NCI-H1436 (cell line): Measurements from ENCODE around the gene CARS2.
"Not testable (repeated sequence)": the region's sequence is repeated elsewhere in the genome, so short reads cannot be mapped to it uniquely, and the experiment has no call there.

Source experiments
- DNase-seq: peaks from one replicate; lab custom pipeline; 2025; lab: John Stamatoyannopoulos, UW

Gene CARS2

DNA sequence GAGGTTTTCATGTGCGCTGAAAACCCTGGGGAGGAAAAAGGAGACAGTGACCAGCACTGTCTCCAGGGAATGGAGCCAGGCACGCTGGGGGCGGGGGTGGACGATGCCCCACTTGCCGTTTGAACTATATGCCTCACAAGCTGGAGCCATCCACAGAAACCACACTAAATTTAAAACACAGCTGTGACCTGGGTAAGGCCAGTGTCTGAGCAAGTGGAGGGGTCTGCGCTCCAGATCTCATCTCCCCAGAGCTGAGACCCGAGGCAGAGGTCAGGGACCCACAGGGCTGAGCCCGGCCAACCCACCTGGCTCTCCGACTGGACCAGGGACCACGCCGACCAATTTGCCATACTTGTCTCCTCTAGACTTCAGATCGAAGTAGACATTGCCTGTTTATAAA lies 23.2 kb downstream of the CARS2 start:
- no peak for DNase-seq

DNA sequence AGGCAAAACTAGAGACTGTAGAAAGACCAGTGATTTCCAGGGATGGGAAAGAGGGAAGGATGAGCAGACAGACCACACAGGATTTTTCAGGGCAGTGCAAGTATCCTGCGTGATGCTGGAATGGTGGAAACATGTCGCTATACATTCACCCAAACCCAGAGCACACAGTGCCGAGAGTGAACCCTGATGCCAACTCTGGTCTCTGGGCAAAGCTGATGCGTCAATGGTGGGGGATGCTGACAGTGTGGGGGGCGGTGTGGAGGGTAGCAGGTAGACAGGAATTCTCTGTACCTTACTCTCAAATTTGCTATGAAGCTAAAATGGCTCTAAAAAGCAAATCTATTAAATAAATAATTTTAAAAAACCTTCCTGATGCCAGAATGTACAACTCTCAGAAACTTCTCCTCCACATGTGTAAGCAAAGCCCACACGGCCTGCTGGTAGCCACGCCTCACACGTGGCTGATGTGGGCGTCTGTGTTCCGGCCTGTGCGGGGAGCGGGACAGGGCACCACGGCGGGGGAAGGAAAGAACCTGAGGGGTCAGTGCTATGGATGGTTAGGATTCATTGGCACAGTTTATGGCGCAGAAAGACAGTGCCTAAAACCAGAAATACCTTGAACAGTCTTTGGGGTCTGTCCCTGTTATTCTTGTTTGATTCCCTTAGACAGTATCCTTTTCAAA lies 23.9 kb downstream of the CARS2 start:
- no peak for DNase-seq

DNA sequence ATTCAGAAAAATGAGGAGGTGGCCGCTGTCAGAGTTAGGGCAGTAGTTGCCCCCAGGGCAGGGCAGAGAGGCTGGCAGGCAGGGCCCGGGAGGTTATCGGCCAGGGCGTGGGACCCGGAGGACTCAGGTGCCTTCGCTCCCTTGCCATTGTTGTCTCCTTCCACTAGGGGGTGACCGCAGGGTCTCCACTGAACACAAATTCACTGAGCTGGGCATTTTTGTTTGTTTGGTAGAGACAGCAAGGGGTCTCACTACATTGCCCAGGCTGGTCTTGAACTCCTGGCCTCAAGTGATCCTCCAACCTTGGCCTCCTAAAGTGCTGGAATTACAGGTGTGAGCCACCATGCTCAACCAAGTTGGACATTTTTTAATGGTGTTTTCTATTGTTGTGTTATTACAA lies 25.1 kb downstream of the CARS2 start:
- no peak for DNase-seq

DNA sequence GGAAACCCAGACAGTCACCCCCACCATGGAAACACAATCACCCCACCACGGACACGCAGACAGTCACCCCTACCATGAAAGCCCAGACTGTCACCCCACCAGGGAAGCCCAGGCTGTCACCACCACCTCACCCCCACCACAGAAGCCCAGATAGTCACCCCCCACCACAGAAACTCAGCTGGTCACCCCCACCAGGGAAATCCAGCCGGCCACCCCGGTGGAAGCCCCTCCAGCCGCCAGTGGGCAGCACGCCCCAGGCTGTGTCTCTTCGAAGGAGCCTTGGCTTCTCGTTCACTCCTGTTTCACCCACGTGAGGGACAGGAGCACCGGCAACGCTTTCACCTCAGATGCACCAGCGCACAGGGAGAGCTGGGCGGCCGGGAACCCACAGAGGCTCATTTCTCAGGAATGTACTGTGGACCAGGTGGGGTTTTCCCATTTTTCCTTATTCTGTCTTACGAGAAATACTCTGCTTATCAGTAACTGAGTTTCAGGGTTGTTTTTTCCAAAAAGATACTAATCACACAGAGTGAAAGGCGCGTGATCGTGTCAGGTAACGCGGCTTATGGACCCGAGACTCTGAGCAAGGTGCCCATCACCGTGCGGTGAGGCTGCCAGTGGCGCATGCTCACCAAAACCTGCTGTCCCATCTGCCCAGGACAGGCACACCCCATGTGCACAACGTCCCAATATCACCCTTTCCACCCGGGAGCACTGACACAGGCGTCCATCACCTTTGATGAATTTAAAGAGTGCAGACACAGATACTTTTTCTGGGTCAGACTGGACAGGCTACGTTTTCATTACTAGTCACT lies 28.0 kb downstream of the CARS2 start:
- no peak for DNase-seq

DNA sequence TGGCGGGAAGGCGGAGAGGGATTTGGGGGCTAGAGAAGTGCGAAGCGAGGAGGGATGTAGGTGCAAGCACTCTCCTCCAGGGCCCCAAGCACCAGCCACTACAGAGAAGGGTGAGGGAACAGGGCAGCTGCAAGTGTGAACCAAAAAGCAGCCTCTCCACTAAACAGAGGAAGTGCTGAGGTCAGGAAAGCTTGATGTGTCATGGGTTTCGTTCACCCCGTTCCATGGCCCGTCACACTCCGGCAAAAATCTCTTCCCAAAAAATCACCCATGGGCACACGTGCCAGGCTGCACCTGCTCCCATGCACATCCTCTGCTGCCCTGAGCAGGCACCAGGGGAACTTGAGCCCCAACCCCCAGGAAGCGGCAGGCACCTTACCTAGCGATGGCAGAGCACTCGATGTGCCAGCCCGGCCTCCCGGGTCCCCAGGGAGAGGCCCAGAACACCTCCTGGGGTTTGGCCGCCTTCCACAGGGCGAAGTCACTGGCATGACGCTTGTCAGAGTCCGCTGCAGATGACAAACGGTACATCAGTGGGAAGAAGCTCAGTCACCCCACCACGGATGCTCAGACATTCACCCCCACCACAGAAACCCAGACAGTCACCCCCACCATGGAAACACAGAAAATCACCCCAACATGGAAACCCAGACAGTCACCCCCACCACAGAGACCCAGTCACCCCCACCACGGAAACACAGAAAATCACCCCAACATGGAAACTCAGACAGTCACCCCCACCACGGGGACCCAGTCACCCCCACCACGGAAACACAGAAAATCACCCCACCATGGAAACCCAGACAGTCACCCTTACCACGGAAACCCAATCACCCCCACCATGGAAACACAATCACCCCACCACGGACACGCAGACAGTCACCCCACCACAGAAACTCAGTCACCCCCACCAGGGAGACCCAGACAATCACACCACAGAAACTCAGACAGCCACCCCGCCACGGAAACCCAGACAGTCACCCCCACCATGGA lies 29.0 kb downstream of the CARS2 start:
- DNase-seq: no peak

DNA sequence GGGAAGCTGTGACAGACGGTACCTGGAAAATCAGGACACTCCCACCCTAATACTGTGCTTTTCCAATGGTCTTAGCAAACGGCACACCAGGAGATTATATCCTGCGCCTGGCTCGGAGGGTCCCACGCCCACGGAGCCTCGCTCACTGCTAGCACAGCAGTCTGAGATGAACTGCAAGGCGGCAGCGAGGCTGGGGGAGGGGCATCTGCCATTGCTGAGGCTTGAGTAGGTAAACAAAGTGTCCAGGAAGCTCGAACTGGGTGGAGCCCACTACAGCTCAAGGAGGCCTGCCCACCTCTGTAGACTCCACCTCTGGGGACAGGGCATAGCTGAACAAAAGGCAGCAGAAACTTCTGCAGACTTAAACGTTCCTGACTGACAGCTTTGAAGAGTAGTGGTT lies 36.1 kb downstream of the CARS2 start:
- DNase-seq: not testable (repeated sequence)

DNA sequence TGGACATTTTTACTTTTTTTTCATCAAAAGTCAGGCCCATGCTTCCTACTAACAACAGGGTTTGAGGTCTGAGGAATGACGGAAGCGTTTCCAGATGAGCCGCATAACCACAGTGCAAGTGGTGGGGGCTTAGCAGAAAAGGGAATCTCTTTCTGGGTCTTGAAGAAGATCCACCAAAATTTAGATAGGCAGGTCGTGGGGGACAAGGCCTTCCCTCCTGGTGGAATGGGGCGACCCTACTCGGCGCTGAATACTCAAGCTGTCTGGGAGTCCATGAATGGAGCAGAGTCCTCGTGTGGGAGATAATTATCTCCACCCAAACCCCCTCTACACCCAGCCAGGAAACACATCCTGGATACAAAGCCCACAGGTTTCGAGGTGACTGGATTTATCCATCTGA lies 36.9 kb downstream of the CARS2 start:
- no peak for DNase-seq

DNA sequence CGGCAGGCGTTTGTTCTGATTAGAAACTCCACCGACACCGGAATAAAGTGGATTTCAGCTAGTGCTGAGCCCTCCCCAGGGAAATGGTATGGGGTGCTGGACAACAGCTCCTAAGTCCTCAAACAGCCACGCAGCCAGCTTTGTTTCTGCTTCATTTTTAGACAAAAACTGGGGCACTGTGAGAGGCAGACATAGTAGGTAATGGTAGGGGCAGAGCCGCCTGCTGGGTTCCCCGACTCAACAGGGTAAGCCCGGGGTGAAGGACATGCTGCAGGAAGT lies 39.7 kb downstream of the CARS2 start:
- DNase-seq: no peak

DNA sequence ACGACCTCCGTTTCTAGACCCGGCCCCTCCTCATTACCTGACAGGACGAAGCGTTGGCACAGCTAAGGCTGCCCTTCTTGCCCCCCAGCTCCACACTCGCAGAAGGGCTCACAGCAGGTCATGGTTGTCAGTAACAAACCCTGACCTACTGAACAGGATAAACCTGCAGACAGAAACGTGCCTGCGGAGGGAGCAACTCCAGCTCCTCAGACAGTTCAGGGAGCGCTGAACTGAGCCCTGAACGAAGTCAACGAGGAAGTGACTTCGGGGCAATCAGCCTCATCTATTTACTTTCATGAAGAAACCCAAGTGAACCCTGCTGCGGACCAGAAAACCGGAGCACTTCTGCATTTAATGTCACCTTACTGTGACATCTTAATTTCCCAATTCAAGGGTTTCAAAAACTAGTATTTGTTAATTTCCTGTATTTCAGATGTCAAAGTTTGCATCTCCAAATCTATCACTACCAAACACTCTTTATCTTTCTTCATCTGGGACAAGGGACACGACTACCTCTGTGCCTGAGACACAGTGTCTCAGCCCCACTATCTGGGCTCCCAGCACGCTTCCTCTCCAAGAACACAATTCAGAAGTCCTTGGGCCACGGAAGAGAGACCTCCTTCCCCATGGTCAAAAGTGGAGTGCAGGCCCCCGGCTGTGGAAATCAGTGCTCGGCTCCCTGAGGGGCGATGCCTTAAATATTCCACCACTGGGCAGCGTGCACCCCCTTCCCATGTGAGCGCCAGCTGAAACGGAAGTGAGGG lies 40.2 kb downstream of the CARS2 start:
- no peak for DNase-seq

DNA sequence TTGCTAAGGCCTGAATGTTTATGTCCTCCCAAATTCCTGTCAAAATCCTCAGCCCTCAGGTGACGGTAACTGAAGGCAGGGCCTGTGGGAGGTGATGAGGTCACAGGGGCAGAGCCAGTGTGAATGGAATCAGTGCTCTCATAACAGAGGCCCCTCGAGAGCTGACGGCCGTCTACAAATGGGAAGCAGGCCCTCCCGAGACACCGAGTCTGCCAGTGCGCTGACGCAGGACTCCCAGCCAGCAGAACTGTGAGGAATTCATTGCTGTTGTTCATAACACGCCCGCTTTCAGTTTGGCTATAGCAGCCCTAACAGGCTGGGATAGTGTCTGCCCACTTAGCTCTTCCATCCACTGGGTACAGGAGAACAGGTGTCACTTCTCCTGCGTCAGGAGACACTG lies 41.2 kb downstream of the CARS2 start:
- DNase-seq: no peak

DNA sequence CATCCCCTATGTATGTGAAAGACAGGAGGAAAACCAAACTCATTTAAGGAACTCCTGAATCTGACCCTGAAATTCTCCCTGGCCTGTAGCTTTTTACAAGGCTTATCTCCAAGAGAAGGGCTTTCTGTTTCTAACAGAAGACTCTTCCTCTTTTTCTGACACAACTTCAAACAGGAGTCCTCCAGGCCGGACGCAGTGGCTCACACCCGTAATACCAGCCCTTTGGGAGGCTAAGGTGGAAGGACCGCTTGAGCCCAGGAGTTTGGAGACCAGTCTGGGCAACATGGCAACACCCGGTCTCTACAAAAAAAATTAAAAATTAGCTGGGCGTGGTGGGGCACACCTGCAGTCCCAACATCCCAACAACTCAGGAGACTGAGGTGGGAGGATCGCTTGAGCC lies 41.9 kb downstream of the CARS2 start:
- DNase-seq: no peak

DNA sequence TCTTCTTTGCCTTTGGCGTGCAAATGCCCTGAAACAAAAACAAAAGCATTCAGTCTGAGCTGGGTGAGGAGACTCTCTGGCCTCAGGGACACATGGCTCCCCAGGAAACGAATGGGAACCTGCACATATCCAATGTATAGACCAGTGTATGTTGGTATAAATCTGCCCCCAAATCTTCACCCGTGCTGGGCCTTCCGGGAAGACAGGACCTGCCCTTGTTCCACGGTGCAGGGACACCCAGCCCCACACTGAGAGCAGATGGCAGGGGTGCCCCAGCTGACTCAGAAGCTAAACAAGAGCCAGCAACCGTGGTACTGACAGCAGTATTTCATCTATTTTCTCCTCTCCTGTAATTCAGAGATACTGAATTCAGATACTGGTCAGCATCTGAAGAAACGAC lies 42.4 kb downstream of the CARS2 start:
- DNase-seq: no peak

DNA sequence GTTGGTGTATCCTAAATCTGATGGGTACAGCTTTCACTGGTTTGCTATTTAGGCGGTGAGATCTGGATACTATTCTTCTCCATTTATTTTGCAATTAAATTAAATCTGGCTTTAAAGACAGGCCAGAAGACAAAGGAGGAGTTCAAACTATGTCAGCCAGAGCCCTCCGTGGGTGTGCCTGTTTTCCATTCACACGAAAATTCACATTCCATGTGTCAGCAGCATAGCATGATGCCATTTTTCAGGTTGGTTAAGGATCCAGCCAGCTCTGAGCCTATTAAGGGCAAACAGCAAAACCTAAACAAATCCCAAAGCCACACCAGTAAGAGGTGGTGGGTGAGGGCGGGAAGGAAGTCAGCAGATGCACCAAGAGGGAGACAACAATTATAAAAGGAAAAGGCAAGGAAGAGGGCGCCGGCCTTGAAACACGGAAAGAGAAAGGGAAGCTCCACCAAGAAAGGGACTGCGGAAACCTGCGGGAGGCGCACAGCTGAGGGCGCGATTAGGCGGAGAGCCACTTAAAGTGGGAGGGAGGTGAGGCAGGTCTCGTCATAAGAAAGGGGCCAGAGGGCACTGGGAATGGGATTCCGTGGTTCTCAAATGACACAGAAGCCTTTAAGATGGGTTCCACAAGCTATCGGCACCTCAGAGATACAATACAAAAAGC lies 43.0 kb downstream of the CARS2 start:
- DNase-seq: no peak

DNA sequence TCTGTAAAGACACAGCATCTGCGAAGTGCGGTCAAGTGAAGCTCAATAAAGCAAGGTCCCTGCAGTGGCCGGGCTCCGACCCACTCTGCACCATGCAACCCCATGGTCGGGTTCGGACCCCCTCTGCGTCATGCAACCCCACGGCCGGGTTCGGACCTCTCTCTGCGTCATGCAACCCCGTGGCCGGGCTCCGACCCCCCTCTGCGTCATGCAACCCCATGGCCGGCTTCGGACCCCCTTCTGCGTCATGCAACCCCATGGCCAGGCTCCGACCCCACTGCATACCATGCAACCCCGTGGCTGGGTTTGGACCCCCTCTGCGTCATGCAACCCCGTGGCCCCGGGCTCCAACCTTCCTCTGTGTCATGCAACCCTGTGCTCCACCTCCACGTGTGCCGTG lies 43.8 kb downstream of the CARS2 start:
- no peak for DNase-seq

DNA sequence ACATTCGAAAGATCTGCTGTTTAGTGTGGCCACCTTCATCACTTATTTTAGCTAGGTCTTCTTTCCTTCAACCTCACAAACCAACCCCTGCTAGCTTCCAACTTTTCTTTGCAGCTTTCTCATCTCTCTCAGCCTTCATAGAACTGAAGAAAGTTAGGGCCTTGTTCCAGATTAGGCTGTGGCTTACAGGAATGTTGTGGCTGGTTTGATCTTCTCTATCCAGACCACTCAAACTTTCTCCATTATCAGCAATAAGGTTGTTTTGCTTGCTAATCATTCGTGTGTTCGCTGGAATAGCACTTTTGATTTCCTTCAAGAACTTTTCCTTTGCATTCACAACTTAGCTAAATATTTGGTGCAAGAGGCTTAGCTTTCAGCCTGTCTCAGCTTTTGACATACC lies 44.7 kb downstream of the CARS2 start:
- DNase-seq: no peak

DNA sequence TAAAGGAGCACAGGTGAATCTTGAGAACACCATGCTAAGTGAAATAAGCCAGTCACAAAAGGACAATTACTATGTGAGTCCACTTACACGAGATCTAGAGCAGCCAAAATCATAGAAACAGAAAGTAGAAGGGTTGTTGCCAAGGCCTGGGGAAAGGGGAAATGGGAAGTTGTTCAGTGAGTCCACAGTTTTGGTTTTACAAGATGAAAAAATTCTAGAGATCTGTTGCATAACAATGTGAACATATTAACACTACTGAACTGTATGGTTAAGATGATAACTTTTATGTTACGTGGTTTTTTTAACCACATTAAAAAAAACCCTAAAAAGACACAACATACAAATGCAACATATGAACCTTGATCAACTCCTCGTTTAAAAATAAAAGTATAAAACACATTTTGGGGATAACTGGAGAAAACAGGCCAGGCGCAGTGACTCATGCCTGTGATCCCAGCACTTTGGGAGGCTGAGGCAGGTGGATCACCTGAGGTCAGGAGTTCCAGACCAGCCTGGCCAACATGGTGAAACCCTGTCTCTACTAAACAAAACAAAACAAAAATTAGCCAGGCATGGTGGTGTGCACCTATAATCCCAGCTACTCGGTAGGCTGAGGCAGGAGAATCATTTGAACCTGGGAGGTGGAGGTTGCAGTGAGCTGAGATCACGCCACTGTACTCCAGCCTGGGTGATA lies 47.6 kb downstream of the CARS2 start:
- not testable (repeated sequence) for DNase-seq

DNA sequence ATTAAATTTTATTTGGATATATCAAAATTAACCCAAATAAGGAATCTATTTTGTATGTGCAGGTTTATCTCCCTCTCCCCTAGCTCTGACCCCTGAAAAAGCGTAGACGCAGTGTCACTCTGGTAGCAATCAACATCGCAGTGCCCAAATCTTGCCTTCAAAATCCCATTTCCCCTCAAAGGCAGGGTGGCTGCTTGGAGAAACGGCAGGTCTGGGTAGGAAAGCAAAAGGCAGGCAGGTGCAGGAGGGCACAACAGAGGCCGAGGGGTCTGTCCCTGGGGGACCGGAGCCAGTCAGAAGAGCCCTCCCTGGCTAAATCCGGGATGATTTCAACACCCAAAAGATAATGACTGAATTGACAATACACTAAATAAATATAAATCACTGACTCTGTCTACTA lies 48.7 kb downstream of the CARS2 start:
- DNase-seq: no peak

DNA sequence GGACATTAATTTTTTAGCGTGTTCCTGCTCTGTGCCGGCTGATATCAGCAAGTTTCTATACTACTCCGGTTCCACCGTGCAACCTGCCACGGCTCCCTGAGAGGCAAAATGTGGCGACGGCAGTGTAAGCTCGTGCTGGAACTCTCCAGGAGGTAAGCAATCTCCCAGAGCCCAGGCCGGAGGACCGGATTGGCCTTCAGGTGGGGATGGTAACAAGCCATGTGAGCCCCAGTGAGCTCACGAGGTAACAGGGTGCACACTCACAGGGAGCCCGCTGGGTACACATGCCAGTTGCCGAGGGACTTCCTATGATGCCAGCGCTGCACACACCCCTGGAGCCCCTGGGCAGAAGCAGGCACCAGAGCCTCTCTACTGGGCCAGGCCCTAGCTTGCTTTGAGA lies 52.1 kb downstream of the CARS2 start:
- DNase-seq: no peak

DNA sequence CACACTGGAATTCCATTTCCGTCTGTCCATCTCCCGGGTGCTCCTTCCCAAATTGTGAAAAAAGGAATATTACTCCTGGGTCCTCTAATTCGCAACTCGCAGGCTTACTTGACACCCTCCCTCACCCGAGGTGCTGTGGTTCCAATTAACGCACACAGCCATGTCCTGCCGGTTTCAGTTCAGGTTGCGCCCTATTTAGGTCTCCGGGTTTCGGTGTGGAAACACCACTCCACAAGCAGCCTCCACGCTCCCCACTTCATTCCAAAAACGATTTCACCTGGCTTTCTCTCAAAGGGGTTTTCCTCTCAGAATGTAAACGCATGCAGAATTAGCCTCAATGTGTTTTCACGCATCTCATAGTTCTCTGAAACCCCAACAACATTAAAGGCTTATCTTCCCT lies 52.6 kb downstream of the CARS2 start:
- DNase-seq: no peak

DNA sequence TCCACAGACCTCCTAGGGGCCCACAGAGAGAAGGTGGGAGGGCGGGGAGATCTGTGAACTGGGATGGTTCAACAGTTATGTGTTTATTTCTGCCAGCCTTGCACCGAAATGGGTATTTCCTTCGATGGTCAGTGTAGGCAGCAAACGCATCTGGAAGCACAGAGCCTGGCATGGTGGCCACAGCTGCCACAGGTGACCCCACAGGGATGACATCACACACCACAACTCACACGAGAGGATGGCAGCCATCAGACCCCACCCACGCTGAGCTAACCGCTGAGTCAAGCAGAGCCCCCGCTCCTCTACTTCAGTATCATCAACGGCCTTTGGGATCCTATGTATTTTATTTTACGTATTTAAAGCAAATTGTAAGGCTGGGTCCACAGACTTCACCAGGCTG lies 53.2 kb downstream of the CARS2 start:
- DNase-seq: no peak

DNA sequence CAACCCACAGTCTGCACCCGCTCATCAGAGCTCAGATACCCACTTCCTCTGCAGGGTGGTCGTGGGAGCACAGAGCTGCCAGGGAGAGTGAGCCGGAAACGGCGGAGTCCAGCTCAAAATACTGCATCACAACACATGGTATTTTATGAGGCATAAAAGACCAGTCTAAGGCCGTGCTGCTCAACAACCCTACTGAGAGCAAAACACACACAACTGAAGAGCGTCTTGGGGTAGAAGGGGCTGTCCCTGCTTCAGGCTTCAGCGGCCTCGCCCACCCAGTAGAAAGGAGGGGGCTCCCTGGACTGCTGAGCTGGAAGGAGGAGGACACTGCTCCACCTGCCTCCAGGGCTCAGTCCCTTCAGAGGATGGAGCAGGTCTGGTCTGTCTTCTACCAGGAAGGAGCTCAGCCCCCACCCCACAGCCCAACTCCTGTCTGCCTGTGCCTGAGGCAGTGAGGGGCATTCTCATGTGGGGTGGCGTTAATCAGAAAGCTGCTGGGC lies 53.6 kb downstream of the CARS2 start:
- no peak for DNase-seq
